Stimulated activated CD4-positive, alpha-beta T cell treated with anti-CD3 and anti-CD28 coated beads, TNF-alpha, amount 100 ng/mL, for 1 hour (primary cell): ENCODE data around the gene SLCO4A1.

Source experiments
- DNase-seq, 3 donors: peaks; one replicate each; pipeline ENCODE4 v3.0.0-alpha.2; 2020; ENCODE audit warnings: low read depth in 3 of 3, low spot score in 1 of 3

The SLCO4A1 gene

DNA sequence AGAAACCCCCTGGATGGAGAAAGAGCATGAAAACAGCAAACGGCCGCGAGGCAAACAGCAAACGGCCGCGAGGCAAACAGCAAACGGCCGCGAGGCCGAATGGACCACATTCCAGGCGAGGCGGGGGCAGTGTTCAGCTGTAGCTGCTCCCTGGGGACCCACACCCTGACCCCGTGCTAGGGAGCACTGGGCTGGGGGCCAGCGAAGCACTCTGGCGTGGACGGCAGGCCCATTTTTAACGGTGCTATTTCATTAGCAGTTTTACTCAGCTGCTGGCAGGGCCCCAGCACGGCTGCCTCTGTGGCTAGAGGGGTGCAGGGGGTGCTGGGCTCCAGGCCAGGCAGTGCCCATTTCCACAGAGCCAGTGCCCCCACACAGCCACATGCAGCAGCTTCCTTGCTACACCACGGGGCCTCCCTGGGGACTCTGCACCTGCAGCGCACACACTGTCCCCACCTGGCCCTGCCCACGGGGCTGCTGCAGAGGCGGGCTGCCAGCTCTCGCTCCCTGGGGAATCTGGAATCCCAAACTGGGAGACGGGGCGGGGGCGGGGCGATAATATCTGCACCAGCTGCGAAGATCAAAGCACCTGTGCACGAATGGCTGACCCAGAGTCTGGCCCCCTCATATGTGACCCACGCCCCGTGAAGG, 35.6 kb upstream of the SLCO4A1 start:
- DNase-seq: no peak

DNA sequence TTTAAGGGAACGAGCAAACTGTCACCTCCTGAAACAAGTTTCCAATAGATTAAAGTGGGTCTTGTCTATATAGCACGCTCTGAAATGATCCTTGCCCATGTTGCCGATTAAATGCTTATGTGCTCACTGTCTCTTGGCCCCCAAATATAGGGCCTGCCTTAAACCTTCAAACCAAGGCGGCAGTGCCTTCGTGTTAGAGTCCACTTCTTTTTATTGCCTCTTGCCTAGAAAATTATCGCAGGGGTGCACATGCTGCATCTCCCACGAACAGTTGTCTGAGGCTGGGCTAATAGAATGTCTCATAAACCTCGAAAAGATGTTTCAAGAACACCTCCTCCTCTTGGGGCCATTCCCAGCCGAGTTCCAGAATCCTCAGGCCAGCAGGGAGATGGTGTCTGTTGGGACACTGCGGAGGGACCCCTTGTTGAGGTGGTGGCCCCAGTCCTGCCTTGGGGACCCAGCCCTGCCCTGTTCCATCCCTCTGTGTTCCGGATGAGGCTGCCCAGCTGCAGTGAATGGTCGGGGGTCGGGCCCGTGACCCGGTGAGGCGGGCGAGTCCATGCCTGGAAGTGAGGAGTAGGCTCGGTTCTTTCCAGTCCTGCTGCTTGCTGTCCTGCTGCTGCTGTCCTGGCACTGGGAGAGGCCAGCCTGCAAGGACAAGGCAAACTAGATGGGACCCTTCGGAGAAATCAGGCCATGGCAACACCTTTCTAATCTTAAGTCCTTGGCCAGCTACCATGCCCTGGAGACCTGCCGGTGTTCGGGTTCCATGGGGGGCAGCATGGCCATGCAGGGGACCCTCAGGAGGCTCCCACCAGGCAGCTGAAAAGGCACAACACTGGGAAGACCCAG, 34.7 kb upstream of the SLCO4A1 start:
- DNase-seq: no peak

DNA sequence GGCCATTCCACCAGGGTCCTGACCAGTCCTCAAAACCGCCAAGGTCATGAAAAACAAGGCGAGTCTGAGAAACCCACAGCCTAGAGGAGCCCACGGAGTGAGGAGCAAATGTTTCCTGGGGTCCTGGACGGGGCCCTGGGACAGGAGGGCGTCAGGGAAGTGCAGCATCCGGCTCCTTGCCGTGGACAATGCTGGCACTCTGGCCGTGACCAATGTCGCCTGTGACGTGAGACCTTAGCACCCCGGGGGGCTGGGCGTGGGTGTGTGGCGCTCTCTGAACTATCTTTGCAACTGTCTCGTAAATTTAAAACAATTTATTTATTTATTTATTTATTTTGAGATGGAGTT, 34.1 kb upstream of the SLCO4A1 start:
- no peak for DNase-seq

GRCh38 chr20:62609279-62609720, 33.0 kb upstream of the SLCO4A1 start:
- DNase-seq: no peak

- DNase-seq: no peak
Measured at GRCh38 chr20:62609811-62610757, 32.2 kb upstream of the SLCO4A1 start.

- no peak for DNase-seq
Measured at GRCh38 chr20:62611012-62611411, 31.3 kb upstream of the SLCO4A1 start.

- DNase-seq: no peak
Measured at GRCh38 chr20:62611819-62612218, 30.5 kb upstream of the SLCO4A1 start.

GRCh38 chr20:62614085-62614960, 28.0 kb upstream of the SLCO4A1 start:
- no peak for DNase-seq

DNA sequence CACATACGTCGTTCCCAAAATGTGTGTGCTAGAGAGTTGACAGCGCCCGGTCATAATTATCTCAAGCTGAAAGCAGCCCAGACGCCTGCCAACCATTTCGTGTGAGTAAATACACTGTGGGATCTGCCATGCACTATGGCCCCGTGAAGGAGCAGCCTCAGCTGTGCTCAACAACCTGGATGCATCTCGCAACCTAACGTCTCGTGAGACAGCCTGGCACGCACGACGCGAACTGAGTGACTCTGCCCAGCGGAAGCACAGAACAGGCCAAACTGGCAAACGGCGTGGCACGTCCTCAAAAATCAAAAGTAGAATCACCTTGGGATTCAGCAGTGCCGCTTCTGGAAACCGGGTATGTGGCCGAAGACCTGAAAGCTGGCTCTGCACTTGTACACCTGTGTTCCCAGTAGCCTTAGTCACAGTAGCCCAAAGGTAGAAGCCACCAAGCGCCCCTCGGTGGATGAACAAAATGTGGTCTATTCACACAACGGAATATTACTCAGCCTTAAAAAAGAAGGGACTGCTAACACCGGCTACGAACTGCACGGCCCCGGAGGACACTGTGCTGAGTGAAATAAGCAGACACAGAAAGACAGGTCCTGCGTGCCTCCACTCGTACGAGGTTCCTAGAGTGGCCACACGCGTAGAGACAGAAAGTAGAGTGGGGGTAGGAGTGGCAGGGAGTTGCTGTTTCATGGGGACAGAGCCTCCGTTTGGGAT, 27.2 kb upstream of the SLCO4A1 start:
- DNase-seq: no peak

GRCh38 chr20:62615750-62616251, 26.5 kb upstream of the SLCO4A1 start:
- no peak for DNase-seq

DNA sequence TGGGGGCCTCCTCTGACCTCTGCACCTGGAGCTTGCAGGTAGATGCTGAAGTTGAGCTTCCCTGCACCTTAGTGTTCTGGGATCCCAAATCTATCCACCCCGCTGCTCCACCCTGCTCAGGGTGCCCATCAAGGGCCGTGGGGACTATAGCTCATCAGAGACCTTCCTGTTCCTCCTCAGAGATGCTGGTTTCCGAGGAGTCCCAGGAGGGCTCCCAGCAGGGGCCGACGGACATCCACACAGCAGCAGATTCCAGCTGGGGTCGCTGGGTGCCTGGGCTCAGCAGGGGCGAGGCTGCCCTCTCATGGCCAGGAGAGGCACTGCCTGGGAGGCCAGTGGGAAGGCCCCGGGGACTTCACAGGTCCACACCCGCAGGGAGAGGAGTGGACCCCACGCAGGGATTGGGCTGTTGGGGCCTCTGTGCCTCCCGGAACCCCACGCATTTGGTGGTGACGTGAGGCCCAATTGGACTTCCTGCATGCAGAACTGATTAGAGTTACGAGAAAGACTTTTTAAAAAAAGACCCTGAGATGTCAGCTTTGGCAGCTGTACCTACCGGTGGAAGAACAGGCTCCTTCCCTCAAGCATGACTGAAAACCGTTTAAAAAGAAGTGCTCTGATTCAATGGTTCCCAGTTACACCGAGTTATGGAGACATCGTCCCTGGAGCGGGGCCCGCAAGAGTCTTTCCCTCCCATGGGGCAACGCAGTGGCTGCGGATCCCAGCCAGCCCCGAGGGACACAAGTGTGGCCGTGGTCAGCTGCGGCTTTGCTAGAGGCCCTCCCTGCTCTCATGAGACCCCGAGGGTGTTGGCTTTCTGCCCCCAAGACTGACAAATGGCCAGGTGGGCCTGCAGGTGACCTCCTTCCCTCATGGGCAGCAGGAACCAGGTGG, 25.3 kb upstream of the SLCO4A1 start:
- peak in 2 of 3 donors; percentile 33 to 59 for DNase-seq

DNA sequence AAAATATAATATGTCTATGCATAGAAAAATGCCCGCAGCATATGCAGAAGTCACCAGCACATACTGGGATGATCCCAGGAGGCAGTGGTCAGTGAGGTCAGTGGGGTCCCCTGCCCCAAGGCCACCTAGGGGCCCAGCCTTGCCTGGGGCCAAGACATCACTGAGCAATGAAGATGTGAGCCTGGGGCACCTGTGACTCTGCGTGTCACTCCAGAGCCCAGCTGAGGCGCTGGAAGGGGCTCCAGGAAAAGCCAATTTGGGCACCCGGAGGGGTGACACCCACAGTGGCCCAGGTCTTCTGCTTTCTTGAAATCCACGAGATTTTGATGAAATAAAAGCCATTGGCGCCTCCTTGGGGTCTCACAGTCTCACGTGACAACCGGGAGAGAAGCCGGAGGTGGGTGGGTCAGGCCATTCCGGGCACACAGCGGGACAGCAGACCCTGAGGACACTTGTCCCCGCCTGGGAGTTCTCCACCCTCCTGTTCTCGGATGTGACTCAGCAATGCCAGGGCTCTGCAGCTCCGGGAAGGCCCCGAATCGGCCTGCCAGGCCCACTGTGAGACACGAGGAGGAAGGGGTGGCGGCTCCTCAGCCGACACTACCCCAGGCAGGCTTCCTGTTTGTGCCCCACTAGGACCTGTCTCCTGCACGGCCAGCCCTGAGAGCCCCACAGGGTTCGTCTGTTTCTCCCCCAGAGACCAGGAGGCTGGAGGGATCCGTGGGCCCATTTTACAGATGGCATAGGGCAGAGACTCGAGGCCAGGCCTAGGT, 24.4 kb upstream of the SLCO4A1 start:
- peak in 2 of 3 donors; percentile 18 to 27 for DNase-seq

DNA sequence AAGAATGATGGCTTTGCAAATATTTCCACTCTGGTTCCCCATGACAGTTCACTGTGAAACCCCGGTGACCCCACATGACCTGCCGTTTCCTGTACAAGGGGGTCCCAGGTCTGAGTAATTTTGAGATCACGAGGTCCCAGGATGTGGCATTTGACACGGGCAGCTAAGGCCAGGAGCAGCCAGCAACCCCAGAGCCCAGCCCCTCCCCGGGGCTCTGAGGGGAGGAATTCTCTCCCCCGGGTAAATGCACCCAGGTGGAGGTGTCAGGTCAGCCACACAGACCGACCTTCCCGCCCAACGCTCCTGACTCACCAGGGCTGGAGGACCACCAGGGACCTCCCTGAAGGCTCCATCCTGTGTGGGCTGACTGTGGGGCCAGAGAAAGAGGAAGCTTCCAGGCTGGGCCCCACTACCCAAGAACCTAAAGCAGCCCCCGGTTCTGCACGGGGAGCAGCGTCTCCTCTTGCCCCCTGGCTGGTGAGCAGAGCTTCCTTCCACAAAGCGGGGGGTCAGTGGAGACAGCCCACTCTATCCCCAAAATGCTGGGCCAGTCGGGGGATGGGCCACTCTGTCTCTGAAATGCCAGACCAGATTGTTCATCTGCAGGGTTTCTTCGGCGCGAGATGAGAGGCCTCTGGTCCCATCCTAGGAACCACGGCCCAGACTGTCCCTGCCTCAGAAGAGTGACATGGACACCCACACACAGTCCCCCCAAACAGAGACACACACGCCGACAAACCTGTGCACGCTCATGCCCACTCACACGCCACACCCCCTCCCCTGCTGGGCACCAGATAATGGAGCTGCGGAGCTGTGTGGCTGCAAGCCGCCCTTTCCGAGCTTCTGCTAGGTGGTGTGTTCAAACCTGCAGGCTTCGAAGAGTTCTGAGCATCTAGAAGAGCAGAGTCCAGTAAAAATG, 23.4 kb upstream of the SLCO4A1 start:
- no peak for DNase-seq

- no peak for DNase-seq
Measured at GRCh38 chr20:62620625-62621024, 21.7 kb upstream of the SLCO4A1 start.

GRCh38 chr20:62621251-62622110, 20.8 kb upstream of the SLCO4A1 start:
- no peak for DNase-seq
